ENCODE measurements around the gene DST. TPM values are rescaled to one million over a fixed set of nuclear protein-coding genes. Genes with fewer than 3 reads are reported as not detected.

Gene DST
- total and polyA plus RNA-seq, 4 donors: 47.2 to 578 (median 371) TPM

- Histone ChIP-seq H3K36me3 (ENCODE audit: control insufficient read depth in 1 of 2, insufficient read depth in 2 of 2, low read length in 1 of 2) (no peaks in the 10 kb centered on the region), H3K4me1 (ENCODE audit: control insufficient read depth in 1 of 2, insufficient read depth in 2 of 2, low read length in 2 of 2) (peaks cover 5 to 14% of the 10 kb centered on the region in 2 donors), H3K9me3 (ENCODE audit: control insufficient read depth, low read length) (no peaks in the 10 kb centered on the region), H3K4me3 (ENCODE audit: low read length in 2 of 2) (no peak overlapping the region), H3K27ac (ENCODE audit: low read depth in 1 of 2, low read length in 2 of 2) (no peak overlapping the region), H3K27me3 (ENCODE audit: control insufficient read depth in 1 of 2, insufficient read depth in 2 of 2, low read length in 1 of 2) (no peaks in the 10 kb centered on the region)
- 92 to 94% methylated on average over 2 of the region's 2 CpGs for WGBS, 2 donors
- no peak for ATAC-seq (ENCODE audit: low FRiP score)
- DNase-seq: no peak
- intact Hi-C loops (cut with DNase I): no loop called here
These were observed 43.7 kb upstream of the DST start for GRCh38 chr6:56686429-56686828.

GRCh38 chr6:56685994-56686393 lies 43.3 kb upstream of the DST start:
- no peaks in the 10 kb centered on the region for H3K27me3 ChIP-seq (ENCODE audit: control insufficient read depth in 1 of 2, insufficient read depth in 2 of 2, low read length in 1 of 2)
- DNase-seq: no peak
- no peak overlapping the region for H3K27ac ChIP-seq (ENCODE audit: low read depth in 1 of 2, low read length in 2 of 2)
- no peak for ATAC-seq (ENCODE audit: low FRiP score)
- H3K4me1 ChIP-seq (ENCODE audit: control insufficient read depth in 1 of 2, insufficient read depth in 2 of 2, low read length in 2 of 2): peaks cover 5 to 14% of the 10 kb centered on the region in 2 donors
- H3K36me3 ChIP-seq (ENCODE audit: control insufficient read depth in 1 of 2, insufficient read depth in 2 of 2, low read length in 1 of 2): no peaks in the 10 kb centered on the region
- WGBS, 2 donors: 84 to 91% methylated on average over 2 of the region's 2 CpGs
- intact Hi-C loops (cut with DNase I): no loop called here
- H3K9me3 ChIP-seq (ENCODE audit: control insufficient read depth, low read length): no peaks in the 10 kb centered on the region
- H3K4me3 ChIP-seq (ENCODE audit: low read length in 2 of 2): no peak overlapping the region

GRCh38 chr6:56685102-56685733 lies 42.5 kb upstream of the DST start:
- DNase-seq (no peak), ATAC-seq (ENCODE audit: low FRiP score) (no peak)
- Histone ChIP-seq H3K36me3 (ENCODE audit: control insufficient read depth in 1 of 2, insufficient read depth in 2 of 2, low read length in 1 of 2) (no peaks in the 10 kb centered on the region), H3K9me3 (ENCODE audit: control insufficient read depth, low read length) (no peaks in the 10 kb centered on the region), H3K27ac (ENCODE audit: low read depth in 1 of 2, low read length in 2 of 2) (no peak overlapping the region), H3K27me3 (ENCODE audit: control insufficient read depth in 1 of 2, insufficient read depth in 2 of 2, low read length in 1 of 2) (no peaks in the 10 kb centered on the region), H3K4me3 (ENCODE audit: low read length in 2 of 2) (no peak overlapping the region), H3K4me1 (ENCODE audit: control insufficient read depth in 1 of 2, insufficient read depth in 2 of 2, low read length in 2 of 2) (peaks cover 7 to 14% of the 10 kb centered on the region in 2 donors)
- intact Hi-C loops (cut with DNase I): no loop called here
- 95 to 96% methylated on average over 8 of the region's 8 CpGs for WGBS, 2 donors

GRCh38 chr6:56684342-56685101 lies 41.8 kb upstream of the DST start:
- WGBS, 2 donors: 58 to 66% methylated on average over 7 of the region's 7 CpGs
- H3K4me1 ChIP-seq (ENCODE audit: control insufficient read depth in 1 of 2, insufficient read depth in 2 of 2, low read length in 2 of 2): peaks cover 7 to 10% of the 10 kb centered on the region in 2 donors

GRCh38 chr6:56683882-56684281 lies 41.2 kb upstream of the DST start:
- no peak for DNase-seq
- H3K27me3 ChIP-seq (ENCODE audit: control insufficient read depth in 1 of 2, insufficient read depth in 2 of 2, low read length in 1 of 2): no peaks in the 10 kb centered on the region
- H3K36me3 ChIP-seq (ENCODE audit: control insufficient read depth in 1 of 2, insufficient read depth in 2 of 2, low read length in 1 of 2): no peaks in the 10 kb centered on the region
- no peak overlapping the region for H3K4me3 ChIP-seq (ENCODE audit: low read length in 2 of 2)
- peak overlapping the region in 1 of 2 donors; percentile 77 for H3K27ac ChIP-seq (ENCODE audit: low read depth in 1 of 2, low read length in 2 of 2)
- 33% methylated on average over 1 of the region's 1 CpG for WGBS, 2 donors
- H3K9me3 ChIP-seq (ENCODE audit: control insufficient read depth, low read length): no peaks in the 10 kb centered on the region
- peak; percentile 86 for ATAC-seq (ENCODE audit: low FRiP score)
- intact Hi-C loops (cut with DNase I): loop anchor here in 1 of 2 donors (5.0 kb wide), 1 partner anchor 37 kb away; no protein-coding TSS in a partner anchor
- peaks cover 7 to 8% of the 10 kb centered on the region in 2 donors for H3K4me1 ChIP-seq (ENCODE audit: control insufficient read depth in 1 of 2, insufficient read depth in 2 of 2, low read length in 2 of 2)

More at GRCh38 chr6:56684342-56685101, 41.8 kb upstream of the DST start:
- Histone ChIP-seq H3K4me3 (ENCODE audit: low read length in 2 of 2) (no peak overlapping the region), H3K27ac (ENCODE audit: low read depth in 1 of 2, low read length in 2 of 2) (peak overlapping the region; percentile 43 to 83), H3K9me3 (ENCODE audit: control insufficient read depth, low read length) (no peaks in the 10 kb centered on the region), H3K36me3 (ENCODE audit: control insufficient read depth in 1 of 2, insufficient read depth in 2 of 2, low read length in 1 of 2) (no peaks in the 10 kb centered on the region), H3K27me3 (ENCODE audit: control insufficient read depth in 1 of 2, insufficient read depth in 2 of 2, low read length in 1 of 2) (no peaks in the 10 kb centered on the region)
- DNase-seq (no peak), ATAC-seq (ENCODE audit: low FRiP score) (no peak)
- intact Hi-C loops (cut with DNase I): loop anchor here in 1 of 2 donors (5.0 kb wide), 1 partner anchor 37 kb away; no protein-coding TSS in a partner anchor

GRCh38 chr6:56682635-56683034 lies 39.9 kb upstream of the DST start:
- intact Hi-C loops (cut with DNase I): loop anchor here in 1 of 2 donors (5.0 kb wide), 1 partner anchor 35 kb away; no protein-coding TSS in a partner anchor
- Histone ChIP-seq H3K27ac (ENCODE audit: low read depth in 1 of 2, low read length in 2 of 2) (peak overlapping the region in 1 of 2 donors; percentile 68), H3K9me3 (ENCODE audit: control insufficient read depth, low read length) (no peaks in the 10 kb centered on the region), H3K4me1 (ENCODE audit: control insufficient read depth in 1 of 2, insufficient read depth in 2 of 2, low read length in 2 of 2) (peaks cover 6 to 8% of the 10 kb centered on the region in 2 donors), H3K4me3 (ENCODE audit: low read length in 2 of 2) (no peak overlapping the region), H3K27me3 (ENCODE audit: control insufficient read depth in 1 of 2, insufficient read depth in 2 of 2, low read length in 1 of 2) (no peaks in the 10 kb centered on the region), H3K36me3 (ENCODE audit: control insufficient read depth in 1 of 2, insufficient read depth in 2 of 2, low read length in 1 of 2) (no peaks in the 10 kb centered on the region)
- ATAC-seq (ENCODE audit: low FRiP score): no peak
- no peak for DNase-seq
- WGBS, 2 donors: 78 to 88% methylated on average over 1 of the region's 1 CpG

- Histone ChIP-seq H3K27me3 (ENCODE audit: control insufficient read depth in 1 of 2, insufficient read depth in 2 of 2, low read length in 1 of 2) (no peaks in the 10 kb centered on the region), H3K4me3 (ENCODE audit: low read length in 2 of 2) (no peak overlapping the region), H3K9me3 (ENCODE audit: control insufficient read depth, low read length) (no peaks in the 10 kb centered on the region), H3K36me3 (ENCODE audit: control insufficient read depth in 1 of 2, insufficient read depth in 2 of 2, low read length in 1 of 2) (no peaks in the 10 kb centered on the region), H3K27ac (ENCODE audit: low read depth in 1 of 2, low read length in 2 of 2) (no peak overlapping the region), H3K4me1 (ENCODE audit: control insufficient read depth in 1 of 2, insufficient read depth in 2 of 2, low read length in 2 of 2) (peaks cover 0 to 6% of the 10 kb centered on the region in 2 donors)
- DNase-seq (no peak), ATAC-seq (ENCODE audit: low FRiP score) (no peak)
- intact Hi-C loops (cut with DNase I): no loop called here
These were observed 34.9 kb upstream of the DST start for GRCh38 chr6:56677559-56677958.

- WGBS, 2 donors: 19 to 24% methylated on average over 6 of the region's 6 CpGs
These were observed 29.2 kb upstream of the DST start for GRCh38 chr6:56671651-56672461.

More at GRCh38 chr6:56671651-56672461, 29.2 kb upstream of the DST start:
- Histone ChIP-seq H3K4me3 (ENCODE audit: low read length in 2 of 2) (no peak overlapping the region), H3K36me3 (ENCODE audit: control insufficient read depth in 1 of 2, insufficient read depth in 2 of 2, low read length in 1 of 2) (no peaks in the 10 kb centered on the region), H3K9me3 (ENCODE audit: control insufficient read depth, low read length) (no peaks in the 10 kb centered on the region), H3K27ac (ENCODE audit: low read depth in 1 of 2, low read length in 2 of 2) (peak overlapping the region; percentile 57 to 92), H3K27me3 (ENCODE audit: control insufficient read depth in 1 of 2, insufficient read depth in 2 of 2, low read length in 1 of 2) (no peaks in the 10 kb centered on the region), H3K4me1 (ENCODE audit: control insufficient read depth in 1 of 2, insufficient read depth in 2 of 2, low read length in 2 of 2) (peaks cover 0 to 3% of the 10 kb centered on the region in 2 donors)
- intact Hi-C loops (cut with DNase I): no loop called here
- DNase-seq (peak in 1 of 2 donors; percentile 42), ATAC-seq (ENCODE audit: low FRiP score) (peak; percentile 53)
